Ramos (cell line): Measurements from ENCODE around the gene TRIM74.
"Not testable (repeated sequence)": the region's sequence is repeated elsewhere in the genome, so short reads cannot be mapped to it uniquely, and the experiment has no call there.

ENCODE experiments used
- in situ Hi-C: fragments of 300-500 bp; cut with MboI; formaldehyde crosslinking; loops from one replicate; pipeline ENCODE4 v1.14.3; 2022; ENCODE audit warnings: low sequenced_read_pairs; ENCODE audit not compliant: unreplicated experiment

Gene TRIM74

GRCh38 chr7:72960626-72961345 is 8.5 kb downstream of the TRIM74 start:
- in situ Hi-C loops: not testable (repeated sequence)

GRCh38 chr7:72960029-72960428 is 9.2 kb downstream of the TRIM74 start:
- in situ Hi-C loops: not testable (repeated sequence)

DNA sequence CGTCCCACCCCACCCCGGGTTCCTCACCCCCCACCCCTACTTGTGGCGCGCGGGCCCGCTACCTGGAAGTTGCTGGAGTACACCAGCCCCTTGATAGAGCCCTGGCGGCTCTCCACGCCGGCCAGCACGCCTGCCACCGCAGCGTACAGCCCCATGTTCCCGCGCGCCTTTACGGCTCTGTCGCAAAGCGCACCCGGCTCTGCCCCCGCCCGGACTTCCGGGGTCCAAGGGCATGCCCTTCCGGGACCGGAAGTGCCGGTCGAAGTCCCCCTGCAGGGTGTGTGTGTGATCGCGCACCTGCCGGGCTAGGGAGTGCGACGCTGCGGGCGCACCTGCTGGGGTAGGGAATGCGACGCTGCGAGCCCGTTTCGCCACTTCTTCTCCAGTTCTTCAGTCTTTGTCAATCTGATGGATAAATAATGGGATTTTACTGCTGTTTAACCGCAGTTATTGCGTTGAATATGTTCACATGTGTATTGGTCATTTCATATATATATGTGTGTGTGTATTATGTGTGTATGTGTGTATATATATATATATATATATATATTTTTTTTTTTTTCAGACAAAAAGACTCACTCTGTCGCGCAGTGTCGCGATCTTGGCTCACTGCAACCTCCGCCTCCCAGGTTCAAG is 14.6 kb downstream of the TRIM74 start:
- in situ Hi-C loops: not testable (repeated sequence)

DNA sequence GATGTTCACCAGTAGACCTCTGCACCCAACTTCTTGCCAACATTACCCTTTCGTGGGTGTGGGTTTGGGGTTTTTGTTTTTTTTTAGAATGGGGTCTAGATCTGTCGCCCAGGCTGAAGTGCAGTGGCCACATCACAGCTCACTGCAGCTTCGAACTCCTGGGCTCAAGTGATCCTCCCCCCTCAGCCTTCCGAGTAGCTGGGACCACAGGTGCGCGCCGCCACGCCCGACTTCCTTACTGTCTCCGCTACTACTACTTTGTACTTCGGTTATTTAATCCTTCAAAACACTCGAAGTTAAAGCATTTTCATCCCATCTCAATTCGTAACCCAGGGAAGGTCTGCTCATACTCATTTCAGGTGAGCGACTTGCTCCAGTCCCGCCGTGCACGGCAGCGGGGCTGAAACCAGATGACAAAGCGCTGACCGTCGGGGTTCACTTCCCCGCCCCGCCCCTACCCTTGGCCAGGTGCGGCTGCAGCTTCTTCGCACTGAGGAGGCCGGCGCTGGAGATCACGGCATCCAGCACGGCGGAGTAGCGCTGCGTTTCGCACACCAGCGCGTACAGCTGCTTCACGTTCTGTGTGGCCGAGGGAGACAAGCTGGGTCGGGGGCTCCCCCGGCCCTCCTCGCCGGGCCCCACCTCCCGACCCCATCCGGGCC is 15.2 kb downstream of the TRIM74 start:
- in situ Hi-C loops: not testable (repeated sequence)

DNA sequence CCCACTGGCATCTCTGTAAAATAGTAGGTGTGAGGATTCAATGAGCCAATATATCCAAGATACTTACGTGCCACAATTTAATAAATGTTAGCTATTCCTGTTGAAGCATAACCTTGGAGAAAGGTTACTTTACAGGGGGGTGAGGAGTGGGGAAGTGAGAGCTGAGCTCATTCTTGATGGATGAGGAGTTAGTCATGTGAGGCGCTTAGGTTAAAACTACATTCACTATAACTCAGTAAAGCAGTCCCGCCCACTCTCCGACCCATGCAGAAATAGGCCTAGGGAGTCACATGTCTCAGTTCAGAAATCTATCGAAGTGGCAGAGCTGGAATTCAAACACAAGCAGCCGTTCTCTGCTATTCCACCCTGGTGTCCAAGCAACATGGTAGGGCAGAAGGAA is 18.8 kb downstream of the TRIM74 start:
- in situ Hi-C loops: not testable (repeated sequence)

- in situ Hi-C loops: not testable (repeated sequence)
These were observed 19.6 kb downstream of the TRIM74 start for GRCh38 chr7:72949686-72950085.

- in situ Hi-C loops: not testable (repeated sequence)
These were observed 20.0 kb downstream of the TRIM74 start for GRCh38 chr7:72949276-72949675.

DNA sequence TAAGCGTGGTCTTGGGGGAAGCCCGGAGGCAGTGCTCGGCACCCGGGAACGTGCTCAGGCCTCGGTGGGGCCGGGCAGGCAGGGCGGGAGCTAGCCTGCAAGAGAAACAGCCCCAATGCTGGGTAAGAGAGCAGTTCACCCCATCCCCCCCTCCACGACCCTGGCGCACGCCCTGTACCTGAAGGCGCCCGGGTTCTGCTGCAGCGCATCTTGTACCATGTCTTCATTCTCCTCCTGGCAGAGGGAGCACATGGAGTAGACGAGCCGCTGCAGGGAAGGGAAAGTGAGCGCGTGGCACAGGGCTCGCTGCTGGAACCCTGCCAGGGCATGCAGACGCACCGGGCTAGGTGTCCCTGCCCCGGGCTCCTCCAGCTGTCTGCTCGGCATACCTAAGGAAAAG is 20.6 kb downstream of the TRIM74 start:
- in situ Hi-C loops: not testable (repeated sequence)

DNA sequence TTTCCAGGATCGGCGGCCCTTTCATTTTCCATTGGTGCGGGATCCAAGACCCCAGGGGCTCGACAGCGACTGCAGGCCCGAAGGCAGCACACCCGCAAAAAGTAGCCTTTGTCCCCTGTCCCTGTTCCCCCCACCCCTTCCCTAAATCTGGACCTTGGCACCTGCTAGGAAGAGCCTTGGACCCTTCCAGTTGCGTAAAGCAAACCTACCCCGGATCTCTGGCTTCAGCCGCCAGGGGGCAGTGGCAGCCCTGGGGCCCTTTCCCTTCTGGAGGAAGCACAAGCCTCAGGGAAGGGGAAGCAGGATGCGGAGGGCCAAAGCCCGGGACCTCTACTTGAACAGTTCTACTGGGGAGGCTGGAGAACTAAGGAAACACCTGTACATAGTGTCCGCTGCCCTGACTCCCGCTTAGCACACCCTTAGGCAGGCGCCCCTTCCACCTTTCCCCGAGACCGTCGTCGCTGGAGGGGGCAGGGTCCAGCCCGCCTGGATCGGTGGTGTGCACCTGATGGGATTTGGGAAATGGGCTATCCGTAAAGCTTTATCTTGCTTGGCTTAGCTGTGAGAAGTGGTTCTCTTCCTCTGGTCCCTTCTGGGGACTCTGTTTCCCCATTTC is 23.0 kb downstream of the TRIM74 start:
- in situ Hi-C loops: not testable (repeated sequence)

DNA sequence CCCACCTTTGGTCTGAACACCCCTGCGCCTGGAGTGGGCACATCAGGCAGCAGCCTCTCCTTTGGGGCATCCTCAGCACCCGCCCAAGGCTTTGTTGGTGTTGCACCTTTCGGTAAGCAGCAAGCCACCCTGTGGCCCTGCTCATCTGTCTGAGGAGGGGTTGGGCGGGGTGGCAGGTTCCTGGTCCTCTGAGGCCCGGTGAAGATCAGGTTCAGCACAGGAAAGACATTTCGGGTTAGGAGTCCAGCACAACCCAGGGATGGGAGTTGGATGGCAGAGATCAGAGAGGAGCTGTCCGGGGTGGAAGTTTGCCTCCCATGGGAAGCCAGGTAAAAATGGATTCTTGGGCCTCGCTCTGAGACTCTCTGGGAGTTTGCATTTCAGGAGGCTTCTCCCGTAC is 23.7 kb downstream of the TRIM74 start:
- in situ Hi-C loops: not testable (repeated sequence)

DNA sequence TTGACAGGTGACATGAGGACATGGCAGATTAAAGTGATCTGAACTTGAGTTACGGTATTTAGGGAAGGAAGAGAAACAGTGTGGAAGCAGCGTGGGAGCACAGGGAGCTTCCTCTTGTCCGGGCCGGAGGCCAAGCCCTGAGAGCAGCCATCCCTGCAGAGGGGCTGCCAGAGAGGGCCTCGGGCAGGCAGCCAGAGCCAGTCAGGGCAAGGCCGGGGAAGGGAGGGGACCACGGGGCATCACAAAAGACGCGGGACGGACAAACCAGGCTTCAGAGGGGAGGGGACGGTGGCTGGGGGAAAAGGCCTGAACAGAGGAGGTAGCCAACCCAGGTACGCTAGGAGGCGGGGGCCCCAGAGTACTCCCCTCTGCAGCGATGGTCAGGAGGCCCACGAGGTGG is 24.3 kb downstream of the TRIM74 start:
- in situ Hi-C loops: not testable (repeated sequence)

DNA sequence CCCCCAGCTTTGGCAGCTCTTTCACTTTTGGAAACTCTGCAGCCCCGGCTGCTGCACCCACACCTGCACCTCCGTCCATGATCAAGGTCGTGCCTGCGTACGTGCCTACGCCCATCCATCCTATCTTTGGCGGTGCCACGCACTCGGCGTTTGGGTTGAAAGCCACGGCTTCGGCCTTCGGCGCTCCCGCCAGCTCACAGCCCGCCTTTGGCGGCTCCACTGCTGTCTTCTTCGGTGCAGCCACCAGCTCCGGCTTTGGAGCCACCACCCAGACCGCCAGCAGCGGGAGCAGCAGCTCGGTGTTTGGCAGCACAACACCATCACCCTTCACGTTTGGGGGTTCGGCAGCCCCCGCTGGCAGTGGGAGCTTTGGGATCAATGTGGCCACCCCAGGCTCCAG is 26.3 kb downstream of the TRIM74 start:
- in situ Hi-C loops: not testable (repeated sequence)

GRCh38 chr7:72942022-72942705 is 27.1 kb downstream of the TRIM74 start:
- in situ Hi-C loops: not testable (repeated sequence)

DNA sequence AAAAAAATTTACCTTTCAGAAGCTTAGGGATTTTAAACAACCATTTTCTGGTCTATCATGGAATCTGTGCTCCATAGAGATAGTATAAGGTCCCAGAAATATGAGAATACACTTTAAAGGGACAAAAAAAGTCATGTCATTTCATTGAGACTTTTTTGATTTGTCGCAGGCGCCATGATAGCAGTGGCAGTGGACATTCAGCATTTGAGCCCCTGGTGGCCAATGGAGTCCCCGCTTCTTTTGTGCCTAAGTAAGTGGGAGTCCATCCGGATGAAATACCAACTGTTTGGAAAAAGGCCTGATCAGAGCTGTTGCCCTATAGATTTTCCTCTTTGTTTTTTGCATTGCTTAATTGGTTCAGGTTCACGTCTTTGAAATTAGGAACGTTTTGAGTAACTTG is 41.0 kb downstream of the TRIM74 start:
- in situ Hi-C loops: not testable (repeated sequence)

- in situ Hi-C loops: not testable (repeated sequence)
These were observed 41.5 kb downstream of the TRIM74 start for GRCh38 chr7:72927791-72928190.

DNA sequence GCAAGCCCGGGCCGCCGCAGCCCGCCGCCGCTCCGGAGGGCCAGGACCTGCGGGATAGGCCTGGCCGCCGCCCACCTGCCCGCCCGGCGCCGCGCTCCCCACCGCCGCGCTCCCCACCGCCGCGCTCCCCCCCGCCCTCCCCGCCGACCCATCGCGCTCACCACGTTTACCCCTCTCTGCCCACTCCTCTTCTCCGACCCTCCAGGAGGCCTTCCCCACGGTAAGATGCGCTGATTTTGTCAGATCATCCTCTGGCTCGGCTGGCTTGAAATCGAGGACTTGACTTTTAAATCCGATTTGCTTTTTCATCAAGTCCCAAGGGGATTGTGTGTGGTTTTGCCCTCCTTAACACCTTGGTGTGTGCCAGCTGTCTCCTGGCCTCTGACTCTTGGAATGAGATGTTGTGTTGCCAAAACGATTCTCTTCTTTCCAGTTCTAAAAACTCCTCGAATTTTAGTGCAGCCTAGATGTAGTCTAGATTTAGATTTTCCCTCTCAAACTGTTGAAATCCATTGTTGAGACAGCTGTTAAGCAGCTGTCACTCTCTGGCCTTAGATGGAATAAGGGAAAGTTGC is 43.6 kb downstream of the TRIM74 start:
- in situ Hi-C loops: no loop called here

- in situ Hi-C loops: no loop called here
These were observed 44.3 kb downstream of the TRIM74 start, which contains the start of gene POM121 for GRCh38 chr7:72924733-72925545. Gene POM121 (plus strand): TSS chr7:72925095. CDS start chr7:72925122, 27 bp downstream.

DNA sequence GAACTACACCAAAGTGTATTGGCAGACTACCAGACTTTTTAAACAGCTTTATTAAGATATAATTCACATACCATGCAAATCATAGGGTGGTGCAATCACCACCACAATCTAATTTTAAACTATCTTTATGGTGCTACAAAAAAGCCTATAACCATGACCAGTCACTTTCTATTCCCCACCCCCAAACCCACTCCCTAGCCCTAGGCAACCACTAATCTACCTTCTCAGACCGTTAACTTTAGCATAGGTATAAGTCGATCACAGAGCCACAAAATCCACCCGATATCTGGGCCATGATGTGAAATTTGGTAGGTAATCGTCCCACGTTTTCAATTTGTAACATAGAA is 44.9 kb downstream of the TRIM74 start:
- in situ Hi-C loops: no loop called here

GRCh38 chr7:72919256-72919775 is 50.0 kb downstream of the TRIM74 start:
- in situ Hi-C loops: no loop called here
